ENCODE data around the gene WWOX. TPM values are rescaled to one million over a fixed set of nuclear protein-coding genes. Genes with fewer than 3 reads are reported as not detected.

WWOX gene
- total RNA-seq, 6 experiments from 2014 or later = 0.46 to 3.4 (median 1.3) TPM

DNA sequence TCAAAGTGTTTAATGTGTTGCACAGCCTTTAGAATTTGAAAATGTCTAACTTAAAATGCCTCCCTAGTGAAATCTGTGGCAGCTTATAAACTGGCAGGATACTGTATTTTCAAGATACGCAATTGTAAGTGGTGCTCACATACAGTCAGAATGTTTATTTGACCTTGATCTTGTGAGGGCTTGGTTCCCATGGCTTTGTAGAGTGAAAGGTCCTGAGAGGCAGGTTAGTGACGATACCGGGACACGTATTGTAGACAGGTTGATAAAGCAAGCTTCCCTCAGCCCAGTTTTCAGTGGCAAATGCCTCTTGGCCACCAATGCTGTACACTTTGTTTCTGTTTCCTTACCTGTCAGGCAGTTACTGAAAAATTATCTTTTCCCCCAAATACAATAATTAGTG is 1074.5 kb downstream of the WWOX start:
- no peak overlapping the region for H3K27ac Mint-ChIP-seq
- peaks cover 47% of the 10 kb centered on the region for H3K9me3 Mint-ChIP-seq
- no peak for DNase-seq
- H3K4me3 Mint-ChIP-seq = no peak overlapping the region
- TF ChIP-seq, protein P1, sequence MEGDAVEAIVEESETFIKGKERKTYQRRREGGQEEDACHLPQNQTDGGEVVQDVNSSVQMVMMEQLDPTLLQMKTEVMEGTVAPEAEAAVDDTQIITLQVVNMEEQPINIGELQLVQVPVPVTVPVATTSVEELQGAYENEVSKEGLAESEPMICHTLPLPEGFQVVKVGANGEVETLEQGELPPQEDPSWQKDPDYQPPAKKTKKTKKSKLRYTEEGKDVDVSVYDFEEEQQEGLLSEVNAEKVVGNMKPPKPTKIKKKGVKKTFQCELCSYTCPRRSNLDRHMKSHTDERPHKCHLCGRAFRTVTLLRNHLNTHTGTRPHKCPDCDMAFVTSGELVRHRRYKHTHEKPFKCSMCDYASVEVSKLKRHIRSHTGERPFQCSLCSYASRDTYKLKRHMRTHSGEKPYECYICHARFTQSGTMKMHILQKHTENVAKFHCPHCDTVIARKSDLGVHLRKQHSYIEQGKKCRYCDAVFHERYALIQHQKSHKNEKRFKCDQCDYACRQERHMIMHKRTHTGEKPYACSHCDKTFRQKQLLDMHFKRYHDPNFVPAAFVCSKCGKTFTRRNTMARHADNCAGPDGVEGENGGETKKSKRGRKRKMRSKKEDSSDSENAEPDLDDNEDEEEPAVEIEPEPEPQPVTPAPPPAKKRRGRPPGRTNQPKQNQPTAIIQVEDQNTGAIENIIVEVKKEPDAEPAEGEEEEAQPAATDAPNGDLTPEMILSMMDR (IDR thresholded peaks at IDR 0.05) = no peak
- H3K36me3 Mint-ChIP-seq (ENCODE audit: low read depth) = no peaks in the 10 kb centered on the region
- H3K27me3 Mint-ChIP-seq (ENCODE audit: insufficient read depth) = peaks cover 2% of the 10 kb centered on the region; the same call in 1 of the 2 replicates
- no peaks in the 10 kb centered on the region for H3K4me1 Mint-ChIP-seq (ENCODE audit: low read depth)

DNA sequence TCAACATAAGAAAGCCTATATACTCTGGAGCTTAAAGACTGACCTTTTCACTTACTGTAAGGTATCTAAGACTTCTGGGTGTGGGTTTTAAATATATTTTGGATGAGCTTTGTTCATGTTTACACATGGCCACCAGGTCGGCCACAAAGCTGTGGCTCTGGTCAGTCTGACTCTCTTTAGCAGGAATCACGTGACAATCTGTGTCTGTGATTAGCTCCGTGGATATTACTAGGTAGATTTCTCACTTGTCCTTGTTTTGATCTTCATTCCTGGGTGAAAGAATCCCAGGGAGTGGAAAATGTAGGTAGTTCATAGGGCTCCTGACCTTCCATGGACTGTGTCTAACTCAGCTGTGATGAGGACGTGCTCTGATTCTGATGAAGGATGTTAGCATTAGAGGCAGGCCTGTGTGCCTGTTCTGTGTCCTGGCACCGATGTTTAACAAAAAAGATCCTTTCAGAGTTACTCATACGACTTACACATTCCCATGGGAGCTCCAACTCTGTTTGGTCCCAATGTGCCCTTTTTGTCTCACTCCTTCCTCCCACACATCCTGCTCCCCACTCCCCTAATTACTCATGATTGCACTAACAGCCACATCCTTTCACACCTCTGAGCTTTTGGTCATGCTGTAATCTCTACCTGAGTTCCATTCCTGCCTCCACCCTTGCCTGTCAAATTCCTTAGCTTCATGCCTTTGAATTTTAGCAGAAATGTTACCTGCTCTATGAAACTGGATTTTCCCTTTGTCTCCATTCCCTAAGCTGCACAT is 1076.0 kb downstream of the WWOX start:
- Mint-ChIP-seq H3K27ac (no peak overlapping the region), H3K9me3 (peaks cover 48% of the 10 kb centered on the region), H3K4me1 (ENCODE audit: low read depth) (no peaks in the 10 kb centered on the region)

DNA sequence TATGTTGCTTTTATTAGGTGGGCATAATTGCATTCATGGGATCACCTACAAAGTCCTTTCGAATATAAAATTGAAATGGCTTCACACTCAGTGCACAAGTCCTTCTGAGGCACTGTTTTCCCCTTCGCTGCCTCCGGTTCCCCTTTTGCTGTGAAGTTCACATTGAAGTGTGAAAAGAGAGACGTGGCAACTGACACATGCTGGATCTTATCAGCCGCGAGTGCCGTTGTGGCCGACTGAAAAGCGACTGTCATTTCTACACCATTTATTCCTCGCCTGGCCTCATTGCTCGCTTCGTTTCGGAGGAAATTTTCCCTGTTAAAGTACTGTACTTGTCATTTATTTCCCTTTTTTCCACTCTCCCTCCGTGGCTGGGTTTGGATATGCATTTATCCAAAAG is 1077.6 kb downstream of the WWOX start:
- Mint-ChIP-seq H3K36me3 (ENCODE audit: low read depth) (no peaks in the 10 kb centered on the region), H3K4me3 (no peak overlapping the region), H3K4me1 (ENCODE audit: low read depth) (no peaks in the 10 kb centered on the region), H3K27me3 (ENCODE audit: insufficient read depth) (peaks cover 2% of the 10 kb centered on the region), H3K27ac (no peak overlapping the region), H3K9me3 (peaks cover 48% of the 10 kb centered on the region)
- DNase-seq = no peak
- TF ChIP-seq, protein P1 (IDR thresholded peaks at IDR 0.05) = no peak

More for the DNA sequence above, 1076.0 kb downstream of the WWOX start:
- Mint-ChIP-seq H3K36me3 (ENCODE audit: low read depth) (no peaks in the 10 kb centered on the region), H3K27me3 (ENCODE audit: insufficient read depth) (peaks cover 2% of the 10 kb centered on the region), H3K4me3 (no peak overlapping the region)
- no peak for DNase-seq
- TF ChIP-seq, protein P1 (IDR thresholded peaks at IDR 0.05) = no peak

DNA sequence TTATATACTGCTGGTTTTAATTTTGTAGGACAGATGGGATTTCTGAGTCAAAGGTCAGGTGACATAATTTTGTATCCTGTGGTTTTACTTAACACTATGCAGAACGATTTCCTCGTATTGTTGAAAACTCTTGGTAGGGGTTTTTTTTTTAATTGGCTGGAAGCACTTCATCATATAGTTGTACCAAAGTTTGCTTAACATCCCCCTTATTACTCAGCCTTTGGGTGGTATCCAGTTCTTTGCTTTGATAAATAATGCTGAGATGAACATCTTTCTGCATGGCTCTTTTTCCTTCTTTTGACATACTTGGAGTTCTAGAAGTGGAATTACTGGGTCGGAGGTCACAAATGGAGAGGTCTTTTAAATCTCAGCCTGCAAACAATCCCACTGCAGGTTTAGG is 1082.0 kb downstream of the WWOX start:
- Mint-ChIP-seq H3K4me3 (no peak overlapping the region), H3K9me3 (peaks cover 43% of the 10 kb centered on the region), H3K27ac (no peak overlapping the region), H3K36me3 (ENCODE audit: low read depth) (0 out of 2 replicates have a peak, but pooled peaks cover 1% of the 10 kb centered on the region), H3K27me3 (ENCODE audit: insufficient read depth) (peaks cover 3% of the 10 kb centered on the region), H3K4me1 (ENCODE audit: low read depth) (no peaks in the 10 kb centered on the region)
- DNase-seq = no peak
- TF ChIP-seq, protein P1 (IDR thresholded peaks at IDR 0.05) = no peak

DNA sequence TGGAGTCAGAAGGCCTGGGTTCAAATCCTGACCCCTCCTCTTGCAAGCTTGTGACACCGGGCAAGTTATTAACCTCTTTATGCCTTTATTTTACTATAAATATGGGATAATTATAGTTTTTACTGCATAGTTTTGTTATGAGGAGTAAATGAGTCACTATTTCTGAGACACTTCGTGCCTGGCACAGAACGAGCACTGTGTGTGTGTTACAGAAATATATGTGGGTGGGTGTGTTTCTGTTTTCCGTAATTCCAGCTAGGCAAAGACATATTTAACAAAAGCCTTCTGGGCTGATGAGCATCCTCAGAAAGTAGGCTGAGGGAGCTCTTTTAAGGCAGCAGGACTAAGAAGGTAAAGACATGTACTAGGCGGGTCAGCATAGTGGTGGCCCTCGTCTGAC is 1083.2 kb downstream of the WWOX start:
- peaks cover 39% of the 10 kb centered on the region for H3K9me3 Mint-ChIP-seq
- H3K27ac Mint-ChIP-seq = no peak overlapping the region
- no peaks in the 10 kb centered on the region for H3K4me1 Mint-ChIP-seq (ENCODE audit: low read depth)
- H3K27me3 Mint-ChIP-seq (ENCODE audit: insufficient read depth) = peaks cover 3% of the 10 kb centered on the region
- no peak overlapping the region for H3K4me3 Mint-ChIP-seq
- DNase-seq = no peak
- TF ChIP-seq, protein P1 (IDR thresholded peaks at IDR 0.05) = no peak
- H3K36me3 Mint-ChIP-seq (ENCODE audit: low read depth) = 0 out of 2 replicates have a peak, but pooled peaks cover 5% of the 10 kb centered on the region
